ENCODE results near the gene HTR2B. TPM values are rescaled to one million over a fixed set of nuclear protein-coding genes. Genes with fewer than 3 reads are reported as not detected.
A peak's percentile ranks its signal among the peaks of the same experiment; 100 is the strongest.

HTR2B gene
- total and polyA plus RNA-seq, 2 of the 13 experiments (the other 11 are each of a cell fraction or from before 2014, with no cell fraction given): 0.08 TPM; not detected in 1

- TF ChIP-seq ZNF430 (CRISPR knock-in tag; IDR thresholded peaks at IDR 0.05) (no peak), SIX4 (CRISPR knock-in tag; IDR thresholded peaks at IDR 0.05) (no peak), ZFYVE20 (CRISPR knock-in tag; IDR thresholded peaks at IDR 0.05; ENCODE audit: borderline replicate concordance, low read depth) (no peak), ZNF318 (CRISPR knock-in tag; IDR thresholded peaks at IDR 0.05) (no peak), ONECUT2 (CRISPR knock-in tag; IDR thresholded peaks at IDR 0.05) (peak; percentile 83), ZNF512B (CRISPR knock-in tag; IDR thresholded peaks at IDR 0.05; ENCODE audit: borderline replicate concordance) (no peak), BCLAF1 (IDR thresholded peaks at IDR 0.05) (no peak), CEBPG (CRISPR knock-in tag; IDR thresholded peaks at IDR 0.05) (0 out of 2 replicates have a peak, but pooled peaks have one; percentile 4), TBL1XR1 (IDR thresholded peaks at IDR 0.05; ENCODE audit: borderline replicate concordance, low read length, partially characterized antibody) (no peak)
- TF ChIP-seq, protein P1, sequence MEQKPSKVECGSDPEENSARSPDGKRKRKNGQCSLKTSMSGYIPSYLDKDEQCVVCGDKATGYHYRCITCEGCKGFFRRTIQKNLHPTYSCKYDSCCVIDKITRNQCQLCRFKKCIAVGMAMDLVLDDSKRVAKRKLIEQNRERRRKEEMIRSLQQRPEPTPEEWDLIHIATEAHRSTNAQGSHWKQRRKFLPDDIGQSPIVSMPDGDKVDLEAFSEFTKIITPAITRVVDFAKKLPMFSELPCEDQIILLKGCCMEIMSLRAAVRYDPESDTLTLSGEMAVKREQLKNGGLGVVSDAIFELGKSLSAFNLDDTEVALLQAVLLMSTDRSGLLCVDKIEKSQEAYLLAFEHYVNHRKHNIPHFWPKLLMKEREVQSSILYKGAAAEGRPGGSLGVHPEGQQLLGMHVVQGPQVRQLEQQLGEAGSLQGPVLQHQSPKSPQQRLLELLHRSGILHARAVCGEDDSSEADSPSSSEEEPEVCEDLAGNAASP (CRISPR knock-in tag; IDR thresholded peaks at IDR 0.05; ENCODE audit: borderline replicate concordance): no peak
- TF ChIP-seq, protein P2, sequence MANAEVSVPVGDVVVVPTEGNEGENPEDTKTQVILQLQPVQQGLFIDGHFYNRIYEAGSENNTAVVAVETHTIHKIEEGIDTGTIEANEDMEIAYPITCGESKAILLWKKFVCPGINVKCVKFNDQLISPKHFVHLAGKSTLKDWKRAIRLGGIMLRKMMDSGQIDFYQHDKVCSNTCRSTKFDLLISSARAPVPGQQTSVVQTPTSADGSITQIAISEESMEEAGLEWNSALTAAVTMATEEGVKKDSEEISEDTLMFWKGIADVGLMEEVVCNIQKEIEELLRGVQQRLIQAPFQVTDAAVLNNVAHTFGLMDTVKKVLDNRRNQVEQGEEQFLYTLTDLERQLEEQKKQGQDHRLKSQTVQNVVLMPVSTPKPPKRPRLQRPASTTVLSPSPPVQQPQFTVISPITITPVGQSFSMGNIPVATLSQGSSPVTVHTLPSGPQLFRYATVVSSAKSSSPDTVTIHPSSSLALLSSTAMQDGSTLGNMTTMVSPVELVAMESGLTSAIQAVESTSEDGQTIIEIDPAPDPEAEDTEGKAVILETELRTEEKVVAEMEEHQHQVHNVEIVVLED (CRISPR knock-in tag; IDR thresholded peaks at IDR 0.05; ENCODE audit: borderline replicate concordance): no peak
Measured at GRCh38 chr2:231123362-231123898, 1.4 kb downstream of the HTR2B start (continued).

Measured in HepG2 (cell line).